Panc1 (cell line): ENCODE results near the gene DUSP3. TPM values are rescaled to one million over a fixed set of nuclear protein-coding genes. Genes with fewer than 3 reads are reported as not detected.

Experiments
- ATAC-seq: fragments of 200-7000 bp; cut with Tn5 transposase; 2 replicates; pipeline ENCODE4 v1.9.1; 2020; ENCODE audit warnings: mild to moderate bottlenecking, moderate library complexity
- BruUV-seq: library from RNA; stranded (reverse); fragments of 400-500 nt; replicated peaks from 2 replicates; lab custom pipeline; 2021; lab: Mats Ljungman, UMichigan
- CTCF ChIA-PET: fragments of 300-600 bp; sonication (Branson Sonifier 250); formaldehyde crosslinking; loops from one replicate; lab custom pipeline; 2022; ENCODE audit warnings: antibody characterized with exemption; lab: Charles Lee
- POLR2A ChIA-PET: fragments of 300-600 bp; sonication (Branson Sonifier 250); formaldehyde crosslinking; loops from one replicate; lab custom pipeline; 2022; ENCODE audit warnings: antibody characterized with exemption; lab: Charles Lee
- DNase-seq: peaks from one replicate; pipeline ENCODE4 v3.0.0-alpha.2; 2010; ENCODE audit warnings: low read depth, low spot score
- H3K27ac ChIP-seq: 2 replicates; pipeline ENCODE4 v1.5.1; 2011; ENCODE audit warnings: mild to moderate bottlenecking, low read length, inconsistent platforms
- H3K27me3 ChIP-seq: fragments of 200-500 bp; sonication (Bioruptor generic); 2 replicates; pipeline ENCODE4 v1.6.0; 2014; ENCODE audit warnings: low read length, inconsistent platforms; ENCODE audit not compliant: control insufficient read depth, insufficient read depth
- H3K36me3 ChIP-seq: fragments of 200-500 bp; sonication (Bioruptor generic); 2 replicates; pipeline ENCODE4 v1.5.1; 2014; ENCODE audit warnings: inconsistent platforms, mild to moderate bottlenecking, low read length, moderate library complexity; ENCODE audit not compliant: control insufficient read depth, insufficient read depth
- H3K4me1 ChIP-seq: 2 replicates; pipeline ENCODE4 v1.5.1; 2011; ENCODE audit warnings: inconsistent platforms, mild to moderate bottlenecking, low read length, moderate library complexity; ENCODE audit not compliant: control insufficient read depth, insufficient read depth
- H3K4me3 ChIP-seq, 2 experiments: 2 replicates each; pipeline ENCODE4 v1.5.1; 2011 to 2012; ENCODE audit warnings: low read depth in 2 of 2, low read length in 2 of 2, mild to moderate bottlenecking in 2 of 2, inconsistent platforms in 1 of 2, moderate library complexity in 1 of 2
- H3K9me3 ChIP-seq: fragments of 200-500 bp; sonication (Bioruptor generic); 2 replicates; pipeline ENCODE4 v1.5.1; 2014; ENCODE audit warnings: low read depth, mild to moderate bottlenecking, inconsistent platforms, low read length, moderate library complexity; ENCODE audit not compliant: control insufficient read depth, insufficient read depth
- CTCF ChIP-seq: fragments of 450-650 bp; IDR thresholded peaks from 2 replicates; pipeline ENCODE4 v1.5.1; 2017; ENCODE audit warnings: mild to moderate bottlenecking
- POLR2AphosphoS5 ChIP-seq: IDR thresholded peaks from 2 replicates; pipeline ENCODE4 v1.6.1; 2012; ENCODE audit warnings: mild to moderate bottlenecking, low read depth, low read length, moderate library complexity
- REST ChIP-seq, 2 experiments: IDR thresholded peaks; 2 replicates each; pipeline ENCODE4 v1.6.1; 2011 to 2012; ENCODE audit warnings: low read depth in 2 of 2, control low read depth in 1 of 2, low read length in 1 of 2, mild to moderate bottlenecking in 1 of 2, moderate library complexity in 1 of 2; ENCODE audit not compliant: insufficient read depth in 1 of 2
- SIN3A ChIP-seq: IDR thresholded peaks from 2 replicates; pipeline ENCODE4 v1.6.1; 2012; ENCODE audit warnings: low read depth, mild to moderate bottlenecking, low read length, moderate library complexity, borderline replicate concordance; ENCODE audit not compliant: insufficient read depth
- TCF7L2 ChIP-seq: IDR thresholded peaks from 2 replicates; pipeline ENCODE4 v1.6.1; 2011; ENCODE audit warnings: mild to moderate bottlenecking, low read depth, low read length, inconsistent platforms
- in situ Hi-C: cut with HindIII; loops from 2 replicates; pipeline ENCODE4 v1.10.0; 2016; ENCODE audit warnings: low sequenced_read_pairs, low pct_unique_long_range_greater_than_20kb
- intact Hi-C: fragments of 100-400 bp; cut with micrococcal nuclease; formaldehyde crosslinking; loops from one replicate; pipeline ENCODE4 v1.10.0; 2022; ENCODE audit not compliant: unreplicated experiment
- total RNA-seq: library from RNA; stranded (reverse); gene quantifications from one replicate; pipeline ENCODE4 v1.2.1, GENCODE V29; 2021; ENCODE audit not compliant: unreplicated experiment

The DUSP3 gene
- total RNA-seq, 1 experiment from 2014 or later, result 41.6 TPM

GRCh38 chr17:43784068-43784467 lies 5.3 kb upstream of the DUSP3 start:
- Histone ChIP-seq H3K27me3 (no peaks in the 10 kb centered on the region), H3K27ac (no peak overlapping the region), H3K4me3 (no peak overlapping the region), H3K4me1 (0 out of 2 replicates have a peak, but pooled peaks cover 3% of the 10 kb centered on the region), H3K36me3 (no peaks in the 10 kb centered on the region), H3K9me3 (no peaks in the 10 kb centered on the region)
- TF ChIP-seq CTCF, result no peak
- TF ChIP-seq POLR2AphosphoS5, result no peak
- TF ChIP-seq TCF7L2, result no peak
- TF ChIP-seq SIN3A, result no peak
- no peak for TF ChIP-seq REST (IDR thresholded peaks at IDR 0.05; ENCODE audit: insufficient read depth in 1 of 2, low read depth in 2 of 2, low read length in 1 of 2)
- no TSS peak for BruUV-seq
- CTCF ChIA-PET, result no interaction called here
- in situ Hi-C loops (no loop called here), intact Hi-C loops (no loop called here)
- DNase-seq (no peak), ATAC-seq (no peak)
- POLR2A ChIA-PET, result no interaction called here

GRCh38 chr17:43782913-43783680 lies 4.3 kb upstream of the DUSP3 start:
- 0 out of 2 replicates have a peak, but pooled peaks cover 3% of the 10 kb centered on the region for H3K4me1 ChIP-seq
- DNase-seq (no peak), ATAC-seq (no peak)
- in situ Hi-C loops, result no loop called here
- no peaks in the 10 kb centered on the region for H3K9me3 ChIP-seq
- H3K4me3 ChIP-seq, result no peak overlapping the region
- no peaks in the 10 kb centered on the region for H3K27me3 ChIP-seq
- no TSS peak for BruUV-seq
- ChIA-PET POLR2A (no interaction called here), CTCF (no interaction called here)
- H3K36me3 ChIP-seq, result no peaks in the 10 kb centered on the region
- intact Hi-C loops, result no loop called here
- H3K27ac ChIP-seq, result no peak overlapping the region
- TF ChIP-seq TCF7L2, result no peak
- no peak for TF ChIP-seq SIN3A
- TF ChIP-seq POLR2AphosphoS5, result no peak
- TF ChIP-seq REST (IDR thresholded peaks at IDR 0.05; ENCODE audit: insufficient read depth in 1 of 2, low read depth in 2 of 2, low read length in 1 of 2), result no peak
- no peak for TF ChIP-seq CTCF
